Hepatic stellate cell (primary cell): Measurements from ENCODE around the gene KBTBD7.
"Not testable (repeated sequence)": the region's sequence is repeated elsewhere in the genome, so short reads cannot be mapped to it uniquely, and the experiment has no call there.

Experiments used
- DNase-seq: peaks from one replicate; pipeline ENCODE4 v3.0.0; 2011; ENCODE audit warnings: low spot score

KBTBD7 gene

DNA sequence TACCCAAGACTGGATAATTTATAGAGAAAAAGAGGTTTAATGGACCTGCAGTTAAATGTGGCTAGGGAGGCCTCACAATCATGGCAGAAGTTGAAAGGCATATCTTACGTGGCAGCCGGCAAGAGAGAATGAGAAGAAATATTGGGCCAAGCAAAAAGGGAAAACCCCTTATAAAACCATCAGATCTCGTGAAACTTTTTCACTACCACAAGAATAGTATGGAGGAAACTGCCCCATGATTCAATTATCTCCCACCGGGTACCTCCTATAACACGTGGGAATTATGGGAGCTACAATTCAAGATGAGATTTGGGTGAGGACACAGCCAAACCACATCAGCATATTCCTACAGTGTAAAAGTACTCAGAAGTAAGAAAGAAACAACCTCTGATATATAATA, 4.7 kb upstream of the KBTBD7 start:
- no peak for DNase-seq

DNA sequence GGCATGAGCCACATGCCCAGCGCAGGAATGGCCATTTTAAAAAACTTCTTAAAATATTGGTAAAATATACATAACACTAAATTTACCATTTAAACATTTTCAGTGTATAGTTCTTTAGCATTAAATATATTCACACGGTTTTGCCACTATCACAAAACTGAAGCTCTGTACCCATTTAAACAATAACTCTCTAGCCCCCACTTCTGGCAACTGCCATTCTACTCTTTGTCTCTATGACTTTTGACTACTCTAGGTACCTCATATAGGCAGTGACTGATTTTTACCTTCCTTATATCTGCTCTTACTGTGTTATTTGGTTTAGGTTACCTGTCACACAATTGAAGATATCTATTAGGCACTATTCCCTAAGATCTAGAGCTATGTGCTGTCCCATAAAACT, 2.3 kb upstream of the KBTBD7 start:
- DNase-seq, result no peak

DNA sequence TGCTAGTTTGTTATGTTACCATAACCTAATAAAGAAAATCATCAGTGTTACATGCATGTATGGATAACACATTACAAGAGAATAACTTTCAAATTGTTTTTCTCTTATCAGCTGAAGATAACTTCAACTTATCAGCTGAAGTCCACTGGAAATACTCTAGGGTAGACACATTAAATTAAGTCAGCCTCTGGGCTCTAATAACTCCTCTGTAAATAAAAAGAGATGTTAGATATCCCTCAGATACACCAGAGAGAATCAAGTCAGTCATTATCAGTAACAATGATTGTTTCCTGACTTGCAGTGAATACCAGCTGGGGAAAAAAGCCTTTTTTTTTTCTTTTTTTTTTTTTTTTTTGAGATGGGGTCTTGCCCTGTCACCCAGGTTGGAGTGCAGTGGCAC, 1.6 kb upstream of the KBTBD7 start:
- no peak for DNase-seq

GRCh38 chr13:41193469-41193868, 900 bp downstream of the KBTBD7 start:
- no peak for DNase-seq

GRCh38 chr13:41188584-41188983, 5.8 kb downstream of the KBTBD7 start:
- no peak for DNase-seq

DNA sequence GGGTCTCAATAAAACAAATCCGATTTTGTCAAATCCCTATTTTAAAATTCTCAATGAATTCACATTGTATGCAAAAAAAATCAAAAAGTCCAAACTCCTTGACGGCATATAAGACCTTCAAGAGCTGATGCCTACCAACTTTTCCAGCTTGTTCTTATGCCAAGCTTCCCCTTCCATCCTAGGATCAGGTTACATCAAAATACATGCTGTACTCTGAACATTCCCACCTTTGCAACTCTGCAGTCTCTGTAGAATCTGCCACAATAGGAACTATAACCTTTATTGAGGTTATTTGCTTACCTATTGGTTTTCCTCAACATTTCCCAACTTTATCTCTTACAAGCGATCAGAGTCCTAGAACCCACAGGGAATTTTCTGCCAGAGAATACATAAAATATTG, 7.9 kb downstream of the KBTBD7 start:
- DNase-seq, result no peak

- no peak for DNase-seq
These were observed 12.1 kb downstream of the KBTBD7 start for GRCh38 chr13:41182231-41182630.

DNA sequence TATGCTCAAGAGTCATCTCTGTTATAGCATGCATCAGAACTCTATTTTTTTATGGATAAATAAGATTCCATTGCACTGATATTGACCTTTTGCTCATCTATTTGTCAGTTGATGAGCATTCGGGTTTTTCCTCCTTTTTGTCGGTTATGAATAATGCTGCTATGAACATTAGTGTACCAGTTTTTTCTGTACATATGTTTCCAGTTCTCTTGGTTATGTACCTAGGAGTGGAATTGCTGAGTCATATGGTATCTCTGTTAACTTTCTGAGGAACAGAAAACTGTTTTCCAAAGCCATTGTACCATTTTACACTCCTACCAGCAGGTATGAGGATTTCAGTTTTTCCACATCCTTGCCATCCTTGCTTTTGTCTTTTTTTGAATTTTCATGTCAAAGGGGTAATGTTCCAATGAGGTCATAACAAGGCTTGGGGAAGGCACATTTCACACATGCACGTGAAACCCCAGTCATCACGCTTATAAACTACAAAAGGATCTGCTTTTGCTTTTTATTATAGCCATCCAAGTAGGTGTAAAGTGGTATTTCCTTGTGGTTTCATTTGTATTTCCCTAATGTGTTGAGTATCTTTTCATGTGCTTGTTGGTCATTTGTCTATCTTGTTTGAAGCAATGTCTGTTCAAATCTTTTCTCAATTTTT, 14.6 kb downstream of the KBTBD7 start:
- DNase-seq, result no peak

DNA sequence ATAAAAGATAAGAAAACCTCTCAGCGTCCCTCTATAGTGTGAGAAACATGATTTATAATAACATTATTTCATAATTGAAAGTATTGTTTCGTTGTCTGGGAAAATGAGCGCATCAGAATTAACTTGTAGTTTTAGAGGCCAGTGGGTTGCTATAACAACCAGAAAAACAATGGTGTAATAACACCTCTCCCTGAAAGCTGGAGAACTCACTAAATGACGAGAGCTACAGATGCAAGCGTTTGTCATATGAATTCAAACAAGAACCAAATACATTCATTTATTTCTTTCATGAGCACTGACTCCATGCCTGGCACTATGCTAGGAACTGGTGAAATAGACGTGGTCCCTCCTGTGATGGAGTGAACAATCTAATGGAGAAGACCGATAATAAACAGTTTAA, 16.3 kb downstream of the KBTBD7 start:
- no peak for DNase-seq

GRCh38 chr13:41177616-41178015, 16.8 kb downstream of the KBTBD7 start:
- no peak for DNase-seq

- not testable (repeated sequence) for DNase-seq
These were observed 18.8 kb downstream of the KBTBD7 start for GRCh38 chr13:41175576-41175975.

DNA sequence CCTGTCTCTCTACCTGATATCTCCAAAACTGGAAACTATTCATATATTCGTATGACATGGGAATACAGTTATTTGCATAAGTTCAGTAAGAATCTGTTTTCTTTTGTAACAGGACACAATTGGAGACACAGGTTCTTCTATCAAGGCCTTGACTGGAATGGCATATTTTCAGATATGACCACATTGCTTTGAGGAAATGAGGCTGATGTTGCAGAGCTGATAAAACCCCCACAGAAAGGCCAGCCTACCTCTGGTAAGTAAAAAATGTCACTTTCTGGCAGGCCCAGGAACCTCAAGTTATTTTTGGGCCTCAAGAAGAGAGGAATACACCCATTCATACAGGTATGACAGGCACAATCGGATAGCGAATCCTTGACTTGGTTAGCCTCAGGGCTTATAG, 32.2 kb downstream of the KBTBD7 start:
- DNase-seq, result no peak

DNA sequence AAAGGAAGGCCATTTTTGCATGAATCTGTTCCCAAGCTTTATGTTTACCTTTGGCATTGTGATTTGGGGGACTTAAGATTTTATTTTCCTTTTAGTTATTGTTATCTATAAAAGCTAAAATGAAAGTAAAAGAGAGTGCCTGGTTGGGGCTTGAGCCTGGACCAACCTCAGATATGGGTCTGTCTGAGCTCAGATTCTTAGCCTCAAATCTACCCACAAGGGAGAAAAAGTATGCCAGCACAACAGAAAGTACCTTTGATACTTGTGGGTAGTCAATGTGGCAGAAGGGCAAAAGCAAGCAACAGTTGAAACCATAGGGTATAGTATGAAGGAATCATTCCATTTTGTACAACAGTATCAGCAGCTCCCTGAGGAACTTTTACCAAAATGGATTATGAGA, 35.2 kb downstream of the KBTBD7 start:
- DNase-seq, result no peak

DNA sequence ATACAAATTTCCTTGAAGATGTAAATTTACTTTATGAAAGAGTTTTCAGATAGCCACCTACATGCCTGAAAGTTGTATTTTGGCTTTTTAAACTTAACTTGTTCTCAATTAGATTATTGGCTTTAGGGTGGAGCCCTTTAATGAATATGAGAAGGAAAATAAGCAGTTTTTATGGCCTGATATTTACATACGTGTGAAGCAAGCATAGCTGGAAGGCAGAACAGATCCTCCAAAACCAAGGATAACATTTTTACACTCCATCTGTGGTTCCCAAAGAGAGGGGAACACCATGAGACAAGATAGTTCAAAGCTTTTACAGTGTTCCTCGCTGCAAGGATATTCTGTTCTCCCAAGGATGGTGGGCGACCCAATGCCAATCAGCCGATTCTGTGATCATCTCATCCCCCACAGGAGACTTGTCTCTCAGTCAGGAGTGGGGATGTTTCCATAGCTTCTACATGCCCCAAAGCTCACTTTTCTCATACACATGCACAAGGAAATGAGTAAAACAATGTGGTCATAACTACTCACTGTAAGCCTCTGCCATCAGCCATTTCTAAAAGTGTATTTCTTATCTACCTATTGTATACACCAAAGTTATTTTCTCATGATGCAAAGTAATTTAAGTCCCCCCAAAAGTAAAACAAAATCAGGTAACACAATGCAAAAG, 37.2 kb downstream of the KBTBD7 start:
- DNase-seq, result no peak

- DNase-seq, result no peak
These were observed 37.7 kb downstream of the KBTBD7 start for GRCh38 chr13:41156620-41157019.

DNA sequence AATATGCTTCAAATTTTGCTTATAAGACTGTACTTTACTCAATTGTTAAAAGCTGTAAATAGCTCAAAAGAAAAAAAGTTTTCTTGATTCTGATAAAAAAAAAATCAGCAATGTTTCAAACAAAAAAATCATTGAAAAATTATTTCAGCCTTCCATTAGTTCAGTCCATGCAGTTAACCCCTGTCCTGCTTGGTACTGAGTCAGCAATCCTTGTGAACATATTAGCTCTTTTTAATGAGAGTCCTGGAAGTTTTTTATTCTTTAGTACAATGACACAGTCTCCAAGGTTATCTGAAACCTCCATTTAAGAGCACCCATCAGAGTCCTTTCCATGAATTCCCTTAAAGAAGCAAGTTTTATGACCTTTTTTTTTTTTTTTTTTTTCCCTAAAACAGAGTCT, 40.3 kb downstream of the KBTBD7 start:
- DNase-seq, result no peak

GRCh38 chr13:41152005-41152404, 42.4 kb downstream of the KBTBD7 start:
- DNase-seq, result no peak

DNA sequence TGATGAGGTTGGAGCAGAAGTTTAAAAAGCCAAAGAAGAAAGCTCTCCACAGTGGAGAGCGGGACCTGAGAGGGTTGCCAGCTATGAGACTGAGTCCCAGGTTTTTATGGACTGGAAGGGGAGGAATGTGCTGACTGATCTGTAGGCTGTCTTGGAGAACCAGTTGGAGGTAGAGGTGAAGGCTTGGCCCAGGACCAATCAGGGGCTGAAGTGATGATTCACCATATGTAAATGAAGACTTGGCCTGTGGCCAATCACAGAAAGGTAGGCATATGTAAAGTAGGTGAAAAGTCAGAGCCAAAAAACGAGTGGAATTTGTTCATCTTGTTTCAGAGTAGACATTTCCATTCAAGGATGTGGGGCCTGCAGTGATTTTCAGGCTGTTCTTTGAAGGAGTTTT, 44.3 kb downstream of the KBTBD7 start:
- DNase-seq, result no peak

GRCh38 chr13:41148419-41149283, 45.7 kb downstream of the KBTBD7 start:
- no peak for DNase-seq

DNA sequence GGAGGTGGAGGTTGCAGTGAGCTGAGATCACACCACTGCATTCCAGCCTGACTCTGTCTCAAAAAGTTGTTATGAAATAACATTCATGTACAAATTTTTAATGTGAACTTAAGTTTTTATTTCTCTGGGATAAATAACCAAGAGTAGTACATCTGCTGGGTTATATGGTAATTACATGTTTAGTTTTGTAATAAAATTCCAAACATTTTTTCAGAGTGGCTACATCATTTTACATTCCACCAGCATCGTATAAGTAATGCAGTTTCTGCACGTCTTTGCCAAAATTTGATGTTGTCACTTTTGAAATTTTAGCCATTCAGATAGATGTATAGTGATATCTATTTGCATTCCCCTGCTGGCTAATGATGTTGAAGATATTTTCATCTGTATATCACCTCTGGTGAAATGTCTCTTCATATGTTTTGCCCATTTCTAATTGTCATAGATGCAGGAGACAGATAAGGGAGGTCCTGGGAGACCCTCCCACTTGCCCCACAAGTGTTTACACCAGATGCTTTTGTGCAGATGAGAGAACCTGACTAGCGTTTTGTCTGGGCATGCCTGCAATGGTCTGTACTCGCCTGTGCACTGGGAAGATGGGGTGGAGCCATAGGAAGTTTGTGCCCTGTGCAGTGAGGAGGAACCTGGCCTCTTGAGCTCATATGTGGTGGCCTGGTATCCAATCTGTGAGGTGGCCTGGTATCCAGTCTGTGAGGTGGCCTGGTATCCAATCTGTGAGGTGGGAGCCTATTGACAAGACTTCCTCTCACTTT, 49.0 kb downstream of the KBTBD7 start:
- peak; percentile 20 for DNase-seq

GRCh38 chr13:41144576-41144975, 49.8 kb downstream of the KBTBD7 start:
- no peak for DNase-seq
